Hepatocyte (in vitro differentiated cells): ENCODE measurements around the gene ZBP1. TPM values are rescaled to one million over a fixed set of nuclear protein-coding genes. Genes with fewer than 3 reads are reported as not detected.

Experiments used
- DNase-seq: peaks from one replicate; pipeline ENCODE4 v3.0.0-alpha.2; 2016; ENCODE audit warnings: low spot score
- H2AFZ ChIP-seq: fragments of 200-600 bp; sonication (generic); 2 replicates; pipeline ENCODE4 v1.6.0; 2016; ENCODE audit warnings: antibody characterized with exemption, mild to moderate bottlenecking
- H3K27ac ChIP-seq: fragments of 200-600 bp; sonication (generic); 2 replicates; pipeline ENCODE4 v1.5.1; 2016; ENCODE audit warnings: mild to moderate bottlenecking
- H3K27me3 ChIP-seq: fragments of 200-600 bp; sonication (generic); 2 replicates; pipeline ENCODE4 v1.6.1; 2016
- H3K36me3 ChIP-seq: fragments of 200-600 bp; sonication (generic); replicated peaks from 2 replicates; pipeline ENCODE4 v1.5.1; 2016; ENCODE audit warnings: low read depth; ENCODE audit not compliant: insufficient read depth
- H3K4me1 ChIP-seq: fragments of 200-600 bp; sonication (generic); 2 replicates; pipeline ENCODE4 v1.5.1; 2016; ENCODE audit warnings: mild to moderate bottlenecking, moderate library complexity; ENCODE audit not compliant: insufficient read depth
- H3K4me2 ChIP-seq: fragments of 200-600 bp; sonication (generic); 2 replicates; pipeline ENCODE4 v1.6.0; 2016
- H3K4me3 ChIP-seq: fragments of 200-600 bp; sonication (generic); 2 replicates; pipeline ENCODE4 v1.5.1; 2016; ENCODE audit warnings: mild to moderate bottlenecking
- H3K79me2 ChIP-seq: fragments of 200-600 bp; sonication (generic); 2 replicates; pipeline ENCODE4 v1.6.0; 2017; ENCODE audit warnings: mild to moderate bottlenecking
- H3K9me2 ChIP-seq: fragments of 200-600 bp; sonication (generic); replicated peaks from 2 replicates; pipeline ENCODE4 v1.6.0; 2017; ENCODE audit warnings: mild to moderate bottlenecking; ENCODE audit not compliant: insufficient read depth
- H3K9me3 ChIP-seq: fragments of 200-600 bp; sonication (generic); 2 replicates; pipeline ENCODE4 v1.5.1; 2016; ENCODE audit warnings: low read depth, mild to moderate bottlenecking
- H4K20me1 ChIP-seq: fragments of 200-600 bp; sonication (generic); 2 replicates; pipeline ENCODE4 v1.6.0; 2016; ENCODE audit warnings: mild to moderate bottlenecking; ENCODE audit not compliant: insufficient read depth, poor library complexity, severe bottlenecking
- EZH2 ChIP-seq: fragments of 200-600 bp; sonication (generic); IDR thresholded peaks from 2 replicates; pipeline ENCODE4 v1.6.1; 2016; ENCODE audit warnings: antibody characterized with exemption, mild to moderate bottlenecking, borderline replicate concordance
- EZH2phosphoT487 ChIP-seq: fragments of 200-600 bp; sonication (generic); IDR thresholded peaks from one replicate; pipeline ENCODE4 v1.6.1; 2018; ENCODE audit warnings: antibody characterized with exemption, mild to moderate bottlenecking, low read depth, moderate library complexity; ENCODE audit not compliant: unreplicated experiment, severe bottlenecking
- WGBS: methylation state at CpG from one replicate; pipeline ENCODE4 v1.1.6; 2016; ENCODE audit warnings: low lambda C conversion rate; ENCODE audit errors: missing lambda C conversion rate; 5-methylcytosine and 5-hydroxymethylcytosine counted together
- polyA plus RNA-seq: library from polyadenylated mRNA; unstranded; fragments of >200 nt; fragmentation: Nextera tagmentation; extraction: Ambion mirVana; gene quantifications from 2 replicates; pipeline ENCODE4 v1.2.1, GENCODE V29; 2016
- total RNA-seq: library from RNA; depleted of rRNA; stranded (reverse); fragments of >200 nt; gene quantifications from 2 replicates; pipeline ENCODE4 v1.2.3, GENCODE V29; 2014
- TF ChIP-seq, protein P1 (sequence below): fragments of 200-600 bp; sonication (generic); IDR thresholded peaks from 2 replicates; pipeline ENCODE4 v1.5.1; 2016; ENCODE audit warnings: antibody characterized with exemption, mild to moderate bottlenecking; ENCODE audit not compliant: poor library complexity

Gene ZBP1
- total and polyA plus RNA-seq, 2 experiments from 2014 or later = not detected

DNA sequence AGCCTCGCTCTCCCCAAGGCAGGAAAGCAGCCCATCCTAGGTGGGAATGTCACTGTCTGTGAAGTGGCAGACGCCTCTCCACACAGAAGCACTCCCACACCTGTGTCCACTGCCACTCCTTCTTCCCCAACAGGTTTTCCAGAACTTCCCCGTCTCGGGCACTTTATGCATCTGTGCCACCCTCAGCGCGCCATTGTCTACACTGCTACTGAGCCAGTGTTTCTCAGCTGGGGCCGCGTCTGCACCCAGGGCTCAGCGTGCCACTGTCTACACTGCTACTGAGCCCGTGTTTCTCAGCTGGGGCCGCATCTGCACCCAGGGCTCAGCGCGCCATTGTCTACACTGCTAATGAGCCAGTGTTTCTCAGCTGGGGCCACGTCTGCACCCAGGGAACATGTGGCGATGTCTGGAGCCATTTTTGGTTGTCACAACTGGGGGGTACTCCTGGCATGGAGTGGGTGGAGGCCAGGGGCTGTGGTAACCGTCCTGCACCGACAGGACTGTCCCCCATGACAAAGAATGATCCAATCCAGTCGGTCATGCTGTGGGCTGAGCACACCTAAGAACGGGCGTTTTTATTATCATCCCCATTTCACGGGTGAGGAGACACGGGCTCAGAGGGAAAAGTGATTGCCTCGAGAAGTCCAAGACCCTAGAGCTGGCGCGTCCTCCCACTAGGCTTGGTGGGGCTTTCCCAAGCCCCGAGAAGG lies 41.7 kb upstream of the ZBP1 start:
- Histone ChIP-seq H3K4me3 (no peak overlapping the region), H3K9me3 (no peaks in the 10 kb centered on the region), H2AFZ (no peak overlapping the region), H3K4me2 (no peak overlapping the region), H4K20me1 (peaks cover 14% of the 10 kb centered on the region), H3K9me2 (no peaks in the 10 kb centered on the region), H3K36me3 (no peaks in the 10 kb centered on the region), H3K4me1 (no peaks in the 10 kb centered on the region), H3K27ac (no peak overlapping the region), H3K79me2 (peaks cover 5% of the 10 kb centered on the region), H3K27me3 (no peaks in the 10 kb centered on the region)
- WGBS = 89% methylated on average over 26 of the region's 26 CpGs
- no peak for DNase-seq
- no peak for TF ChIP-seq EZH2
- TF ChIP-seq, protein P1, sequence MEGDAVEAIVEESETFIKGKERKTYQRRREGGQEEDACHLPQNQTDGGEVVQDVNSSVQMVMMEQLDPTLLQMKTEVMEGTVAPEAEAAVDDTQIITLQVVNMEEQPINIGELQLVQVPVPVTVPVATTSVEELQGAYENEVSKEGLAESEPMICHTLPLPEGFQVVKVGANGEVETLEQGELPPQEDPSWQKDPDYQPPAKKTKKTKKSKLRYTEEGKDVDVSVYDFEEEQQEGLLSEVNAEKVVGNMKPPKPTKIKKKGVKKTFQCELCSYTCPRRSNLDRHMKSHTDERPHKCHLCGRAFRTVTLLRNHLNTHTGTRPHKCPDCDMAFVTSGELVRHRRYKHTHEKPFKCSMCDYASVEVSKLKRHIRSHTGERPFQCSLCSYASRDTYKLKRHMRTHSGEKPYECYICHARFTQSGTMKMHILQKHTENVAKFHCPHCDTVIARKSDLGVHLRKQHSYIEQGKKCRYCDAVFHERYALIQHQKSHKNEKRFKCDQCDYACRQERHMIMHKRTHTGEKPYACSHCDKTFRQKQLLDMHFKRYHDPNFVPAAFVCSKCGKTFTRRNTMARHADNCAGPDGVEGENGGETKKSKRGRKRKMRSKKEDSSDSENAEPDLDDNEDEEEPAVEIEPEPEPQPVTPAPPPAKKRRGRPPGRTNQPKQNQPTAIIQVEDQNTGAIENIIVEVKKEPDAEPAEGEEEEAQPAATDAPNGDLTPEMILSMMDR = no peak
- TF ChIP-seq EZH2phosphoT487 = no peak

DNA sequence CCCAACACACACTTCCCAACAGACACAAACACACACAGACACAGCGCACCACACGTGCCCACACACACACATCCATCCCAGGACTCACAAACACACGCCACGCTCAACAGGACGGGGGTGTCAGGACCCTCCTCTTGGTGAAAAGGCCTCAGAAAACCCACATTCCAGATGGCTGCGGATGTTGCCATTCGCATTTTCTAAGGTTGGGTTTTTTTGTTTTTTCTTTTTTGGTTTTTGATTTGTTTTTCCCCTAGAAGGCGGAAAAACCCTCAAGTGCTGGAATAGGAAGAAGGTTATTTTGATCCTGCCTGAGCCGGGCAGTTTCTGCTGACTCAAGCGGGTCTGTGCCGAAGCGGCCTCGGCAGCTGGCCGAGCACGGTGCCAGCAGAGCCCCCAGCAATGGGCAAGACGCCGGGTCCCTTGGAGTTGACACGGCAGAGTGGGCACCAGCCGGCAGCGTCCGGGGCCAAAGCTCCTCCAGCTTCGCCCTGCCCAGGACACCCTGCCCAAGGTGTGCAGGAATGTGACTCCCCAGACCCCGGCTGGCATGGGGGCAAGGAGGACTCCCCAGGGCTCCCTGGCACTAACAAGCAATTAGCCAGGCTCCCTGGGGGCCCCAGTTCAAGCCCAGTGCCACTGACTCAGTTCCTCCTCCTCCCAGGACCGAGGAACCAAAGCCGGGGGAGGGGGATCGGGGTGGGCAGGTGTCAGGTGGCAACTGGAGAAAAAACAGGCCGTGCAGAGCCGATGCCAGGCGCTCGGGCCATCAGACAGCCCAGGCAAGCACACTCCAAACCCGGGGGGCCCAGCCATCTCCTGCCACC lies 40.9 kb upstream of the ZBP1 start:
- no peaks in the 10 kb centered on the region for H3K36me3 ChIP-seq
- WGBS = 95% methylated on average over 31 of the region's 31 CpGs
- H3K4me3 ChIP-seq = no peak overlapping the region
- DNase-seq = no peak
- H3K4me2 ChIP-seq = no peak overlapping the region
- no peak overlapping the region for H2AFZ ChIP-seq
- no peaks in the 10 kb centered on the region for H3K9me2 ChIP-seq
- no peak overlapping the region for H3K27ac ChIP-seq
- TF ChIP-seq EZH2phosphoT487 (no peak), EZH2 (no peak)
- TF ChIP-seq, protein P1 = no peak
- H3K27me3 ChIP-seq = no peaks in the 10 kb centered on the region
- H3K9me3 ChIP-seq = no peaks in the 10 kb centered on the region
- H3K4me1 ChIP-seq = no peaks in the 10 kb centered on the region
- H4K20me1 ChIP-seq = peaks cover 14% of the 10 kb centered on the region
- H3K79me2 ChIP-seq = peaks cover 5% of the 10 kb centered on the region

DNA sequence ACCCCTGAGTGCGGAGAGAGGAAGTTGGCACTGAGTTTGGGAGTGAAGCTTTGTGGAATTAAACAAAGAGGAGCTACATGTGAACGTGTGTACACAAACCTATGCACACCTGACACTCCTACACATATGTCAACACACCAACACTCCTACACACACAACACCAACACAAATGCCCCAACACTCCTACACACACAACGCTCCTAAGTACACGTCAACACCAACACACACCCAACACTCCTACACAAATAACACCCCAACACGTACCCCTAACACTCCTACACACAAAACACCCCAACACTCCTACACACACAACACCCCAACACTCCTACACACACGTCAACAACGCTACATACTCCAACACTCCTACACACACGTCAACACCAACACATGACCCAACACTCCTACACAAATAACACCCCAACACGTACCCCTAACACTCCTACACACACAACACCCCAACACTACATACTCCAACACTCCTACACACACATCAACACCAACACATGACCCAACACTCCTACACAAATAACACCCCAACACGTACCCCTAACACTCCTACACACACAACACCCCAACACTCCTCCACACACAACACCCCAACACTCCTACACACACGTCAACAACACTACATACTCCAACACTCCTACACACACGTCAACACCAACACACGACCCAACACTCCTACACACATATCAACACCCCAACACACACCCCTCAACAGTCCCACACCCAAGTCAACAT lies 40.1 kb upstream of the ZBP1 start:
- Histone ChIP-seq H3K4me2 (no peak overlapping the region), H3K4me3 (no peak overlapping the region), H3K27ac (no peak overlapping the region), H3K27me3 (no peaks in the 10 kb centered on the region), H3K4me1 (no peaks in the 10 kb centered on the region), H2AFZ (no peak overlapping the region), H3K9me2 (no peaks in the 10 kb centered on the region), H3K9me3 (no peaks in the 10 kb centered on the region), H4K20me1 (peaks cover 14% of the 10 kb centered on the region), H3K36me3 (no peaks in the 10 kb centered on the region), H3K79me2 (peaks cover 5% of the 10 kb centered on the region)
- no peak for DNase-seq
- 93% methylated on average over 13 of the region's 13 CpGs for WGBS
- TF ChIP-seq EZH2phosphoT487 (no peak), EZH2 (no peak)
- TF ChIP-seq, protein P1 = no peak
